ENCODE measurements around the gene ASNSD1.

ASNSD1 gene

GRCh38 chr2:189627789-189628188, 33.5 kb upstream of the ASNSD1 start:
- Histone ChIP-seq H3K36me3 (ENCODE audit: control insufficient read depth in 1 of 2, insufficient read depth in 2 of 2, low read length in 2 of 2) (no peaks in the 10 kb centered on the region), H3K9ac (ENCODE audit: low read depth in 1 of 2, low read length in 2 of 2) (no peak overlapping the region), H3K4me3 (ENCODE audit: low read depth in 1 of 2, low read length in 2 of 2) (no peak overlapping the region), H3K27ac (ENCODE audit: low read depth, low read length) (no peak overlapping the region), H3K27me3 (ENCODE audit: control insufficient read depth in 1 of 2, insufficient read depth in 2 of 2, low read length in 2 of 2) (no peaks in the 10 kb centered on the region), H3K4me1 (ENCODE audit: control insufficient read depth in 1 of 2, insufficient read depth in 2 of 2, low read length in 2 of 2) (no peaks in the 10 kb centered on the region), H3K9me3 (ENCODE audit: control insufficient read depth in 1 of 2, low read length in 2 of 2) (no peaks in the 10 kb centered on the region)

GRCh38 chr2:189628817-189629530, 32.3 kb upstream of the ASNSD1 start:
- no peak overlapping the region for H3K9ac ChIP-seq (ENCODE audit: low read depth in 1 of 2, low read length in 2 of 2)
- no peaks in the 10 kb centered on the region for H3K9me3 ChIP-seq (ENCODE audit: control insufficient read depth in 1 of 2, low read length in 2 of 2)
- H3K4me1 ChIP-seq (ENCODE audit: control insufficient read depth in 1 of 2, insufficient read depth in 2 of 2, low read length in 2 of 2) = no peaks in the 10 kb centered on the region
- no peaks in the 10 kb centered on the region for H3K36me3 ChIP-seq (ENCODE audit: control insufficient read depth in 1 of 2, insufficient read depth in 2 of 2, low read length in 2 of 2)
- no peaks in the 10 kb centered on the region for H3K27me3 ChIP-seq (ENCODE audit: control insufficient read depth in 1 of 2, insufficient read depth in 2 of 2, low read length in 2 of 2)
- H3K27ac ChIP-seq (ENCODE audit: low read depth, low read length) = no peak overlapping the region
- no peak overlapping the region for H3K4me3 ChIP-seq (ENCODE audit: low read depth in 1 of 2, low read length in 2 of 2)

- Histone ChIP-seq H3K27me3 (ENCODE audit: control insufficient read depth in 1 of 2, insufficient read depth in 2 of 2, low read length in 2 of 2) (no peaks in the 10 kb centered on the region), H3K9ac (ENCODE audit: low read depth in 1 of 2, low read length in 2 of 2) (no peak overlapping the region), H3K36me3 (ENCODE audit: control insufficient read depth in 1 of 2, insufficient read depth in 2 of 2, low read length in 2 of 2) (no peaks in the 10 kb centered on the region), H3K4me3 (ENCODE audit: low read depth in 1 of 2, low read length in 2 of 2) (no peak overlapping the region), H3K9me3 (ENCODE audit: control insufficient read depth in 1 of 2, low read length in 2 of 2) (no peaks in the 10 kb centered on the region), H3K4me1 (ENCODE audit: control insufficient read depth in 1 of 2, insufficient read depth in 2 of 2, low read length in 2 of 2) (peaks cover 0 to 6% of the 10 kb centered on the region in 2 donors), H3K27ac (ENCODE audit: low read depth, low read length) (no peak overlapping the region)
These were observed 31.5 kb upstream of the ASNSD1 start for GRCh38 chr2:189629531-189630453.

GRCh38 chr2:189631849-189632248, 29.4 kb upstream of the ASNSD1 start:
- H3K9me3 ChIP-seq (ENCODE audit: control insufficient read depth in 1 of 2, low read length in 2 of 2) = no peaks in the 10 kb centered on the region
- no peak overlapping the region for H3K4me3 ChIP-seq (ENCODE audit: low read depth in 1 of 2, low read length in 2 of 2)
- H3K4me1 ChIP-seq (ENCODE audit: control insufficient read depth in 1 of 2, insufficient read depth in 2 of 2, low read length in 2 of 2) = peaks cover 0 to 12% of the 10 kb centered on the region in 2 donors
- H3K9ac ChIP-seq (ENCODE audit: low read depth in 1 of 2, low read length in 2 of 2) = no peak overlapping the region
- H3K27me3 ChIP-seq (ENCODE audit: control insufficient read depth in 1 of 2, insufficient read depth in 2 of 2, low read length in 2 of 2) = no peaks in the 10 kb centered on the region
- H3K36me3 ChIP-seq (ENCODE audit: control insufficient read depth in 1 of 2, insufficient read depth in 2 of 2, low read length in 2 of 2) = no peaks in the 10 kb centered on the region
- no peak overlapping the region for H3K27ac ChIP-seq (ENCODE audit: low read depth, low read length)

GRCh38 chr2:189633392-189633811, 27.9 kb upstream of the ASNSD1 start:
- no peaks in the 10 kb centered on the region for H3K9me3 ChIP-seq (ENCODE audit: control insufficient read depth in 1 of 2, low read length in 2 of 2)
- peaks cover under 1 to 12% of the 10 kb centered on the region in 2 donors for H3K4me1 ChIP-seq (ENCODE audit: control insufficient read depth in 1 of 2, insufficient read depth in 2 of 2, low read length in 2 of 2)
- no peak overlapping the region for H3K27ac ChIP-seq (ENCODE audit: low read depth, low read length)
- no peak overlapping the region for H3K9ac ChIP-seq (ENCODE audit: low read depth in 1 of 2, low read length in 2 of 2)
- no peaks in the 10 kb centered on the region for H3K36me3 ChIP-seq (ENCODE audit: control insufficient read depth in 1 of 2, insufficient read depth in 2 of 2, low read length in 2 of 2)
- H3K27me3 ChIP-seq (ENCODE audit: control insufficient read depth in 1 of 2, insufficient read depth in 2 of 2, low read length in 2 of 2) = no peaks in the 10 kb centered on the region
- H3K4me3 ChIP-seq (ENCODE audit: low read depth in 1 of 2, low read length in 2 of 2) = no peak overlapping the region

GRCh38 chr2:189635353-189635752, 25.9 kb upstream of the ASNSD1 start:
- Histone ChIP-seq H3K4me3 (ENCODE audit: low read depth in 1 of 2, low read length in 2 of 2) (peak overlapping the region in 1 of 2 donors; percentile 13), H3K36me3 (ENCODE audit: control insufficient read depth in 1 of 2, insufficient read depth in 2 of 2, low read length in 2 of 2) (no peaks in the 10 kb centered on the region), H3K4me1 (ENCODE audit: control insufficient read depth in 1 of 2, insufficient read depth in 2 of 2, low read length in 2 of 2) (peaks cover 4 to 29% of the 10 kb centered on the region in 2 donors), H3K9ac (ENCODE audit: low read depth in 1 of 2, low read length in 2 of 2) (no peak overlapping the region), H3K27me3 (ENCODE audit: control insufficient read depth in 1 of 2, insufficient read depth in 2 of 2, low read length in 2 of 2) (no peaks in the 10 kb centered on the region), H3K9me3 (ENCODE audit: control insufficient read depth in 1 of 2, low read length in 2 of 2) (no peaks in the 10 kb centered on the region), H3K27ac (ENCODE audit: low read depth, low read length) (no peak overlapping the region)

GRCh38 chr2:189638301-189639006, 22.8 kb upstream of the ASNSD1 start:
- Histone ChIP-seq H3K9ac (ENCODE audit: low read depth in 1 of 2, low read length in 2 of 2) (no peak overlapping the region), H3K27me3 (ENCODE audit: control insufficient read depth in 1 of 2, insufficient read depth in 2 of 2, low read length in 2 of 2) (no peaks in the 10 kb centered on the region), H3K27ac (ENCODE audit: low read depth, low read length) (no peak overlapping the region)

GRCh38 chr2:189639007-189639609, 22.2 kb upstream of the ASNSD1 start:
- Histone ChIP-seq H3K9me3 (ENCODE audit: control insufficient read depth in 1 of 2, low read length in 2 of 2) (no peaks in the 10 kb centered on the region), H3K27me3 (ENCODE audit: control insufficient read depth in 1 of 2, insufficient read depth in 2 of 2, low read length in 2 of 2) (no peaks in the 10 kb centered on the region), H3K27ac (ENCODE audit: low read depth, low read length) (no peak overlapping the region), H3K9ac (ENCODE audit: low read depth in 1 of 2, low read length in 2 of 2) (no peak overlapping the region), H3K4me3 (ENCODE audit: low read depth in 1 of 2, low read length in 2 of 2) (peak overlapping the region in 1 of 2 donors; percentile 7), H3K4me1 (ENCODE audit: control insufficient read depth in 1 of 2, insufficient read depth in 2 of 2, low read length in 2 of 2) (peaks cover 9 to 37% of the 10 kb centered on the region in 2 donors), H3K36me3 (ENCODE audit: control insufficient read depth in 1 of 2, insufficient read depth in 2 of 2, low read length in 2 of 2) (no peaks in the 10 kb centered on the region)

More at GRCh38 chr2:189638301-189639006, 22.8 kb upstream of the ASNSD1 start:
- Histone ChIP-seq H3K9me3 (ENCODE audit: control insufficient read depth in 1 of 2, low read length in 2 of 2) (no peaks in the 10 kb centered on the region), H3K4me3 (ENCODE audit: low read depth in 1 of 2, low read length in 2 of 2) (no peak overlapping the region), H3K36me3 (ENCODE audit: control insufficient read depth in 1 of 2, insufficient read depth in 2 of 2, low read length in 2 of 2) (no peaks in the 10 kb centered on the region), H3K4me1 (ENCODE audit: control insufficient read depth in 1 of 2, insufficient read depth in 2 of 2, low read length in 2 of 2) (peaks cover 9 to 37% of the 10 kb centered on the region in 2 donors)

- no peaks in the 10 kb centered on the region for H3K36me3 ChIP-seq (ENCODE audit: control insufficient read depth in 1 of 2, insufficient read depth in 2 of 2, low read length in 2 of 2)
- H3K4me3 ChIP-seq (ENCODE audit: low read depth in 1 of 2, low read length in 2 of 2) = no peak overlapping the region
- H3K27me3 ChIP-seq (ENCODE audit: control insufficient read depth in 1 of 2, insufficient read depth in 2 of 2, low read length in 2 of 2) = no peaks in the 10 kb centered on the region
- H3K27ac ChIP-seq (ENCODE audit: low read depth, low read length) = no peak overlapping the region
- no peak overlapping the region for H3K9ac ChIP-seq (ENCODE audit: low read depth in 1 of 2, low read length in 2 of 2)
- peaks cover 9 to 25% of the 10 kb centered on the region in 2 donors for H3K4me1 ChIP-seq (ENCODE audit: control insufficient read depth in 1 of 2, insufficient read depth in 2 of 2, low read length in 2 of 2)
- no peaks in the 10 kb centered on the region for H3K9me3 ChIP-seq (ENCODE audit: control insufficient read depth in 1 of 2, low read length in 2 of 2)
These were observed 20.3 kb upstream of the ASNSD1 start for GRCh38 chr2:189641002-189641401.
